GM19351 (cell line): ENCODE results near the gene TRRAP.

ENCODE experiments used
- ATAC-seq: cut with Tn5 transposase; IDR thresholded peaks from one replicate; pipeline ENCODE4 v1.9.1; 2021; ENCODE audit warnings: mild to moderate bottlenecking, moderate library complexity; ENCODE audit not compliant: unreplicated experiment

The TRRAP gene

DNA sequence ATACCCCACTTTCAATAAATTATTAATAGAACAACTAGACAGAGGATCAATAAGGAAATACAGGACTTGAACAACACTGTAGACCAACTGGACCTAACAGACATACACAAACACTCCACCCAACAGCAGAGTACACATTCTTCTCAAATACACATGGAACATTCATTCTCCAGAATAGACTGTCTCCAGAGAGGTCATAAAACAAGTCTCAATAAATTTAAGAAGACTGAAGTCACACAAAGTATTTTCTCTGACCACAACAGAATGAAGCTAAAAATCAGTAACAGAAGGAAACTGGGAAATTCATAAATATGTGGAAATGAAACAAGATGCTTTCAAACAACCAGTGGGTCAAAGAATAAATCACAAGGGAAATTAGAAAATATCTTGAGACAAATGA lies 145.7 kb downstream of the TRRAP start:
- ATAC-seq, result no peak

DNA sequence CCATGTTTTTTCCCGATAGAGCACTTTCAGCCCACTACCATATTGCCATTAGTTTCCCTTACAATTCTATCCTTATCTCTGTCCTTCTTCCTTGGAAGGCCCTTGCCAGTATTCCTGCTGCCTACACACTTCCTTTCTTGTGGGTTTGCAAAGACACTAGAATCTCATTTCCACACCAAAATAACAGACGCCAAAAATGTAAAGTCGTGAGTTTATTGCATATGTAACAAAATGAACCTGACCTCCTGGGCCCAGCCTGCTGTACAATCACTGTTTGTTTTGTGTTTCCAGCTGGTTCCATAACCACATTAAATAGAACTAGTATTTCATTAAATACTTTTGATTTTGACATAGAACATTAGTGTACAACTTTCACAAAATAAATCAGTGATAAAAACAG lies 148.9 kb downstream of the TRRAP start:
- ATAC-seq, result no peak

DNA sequence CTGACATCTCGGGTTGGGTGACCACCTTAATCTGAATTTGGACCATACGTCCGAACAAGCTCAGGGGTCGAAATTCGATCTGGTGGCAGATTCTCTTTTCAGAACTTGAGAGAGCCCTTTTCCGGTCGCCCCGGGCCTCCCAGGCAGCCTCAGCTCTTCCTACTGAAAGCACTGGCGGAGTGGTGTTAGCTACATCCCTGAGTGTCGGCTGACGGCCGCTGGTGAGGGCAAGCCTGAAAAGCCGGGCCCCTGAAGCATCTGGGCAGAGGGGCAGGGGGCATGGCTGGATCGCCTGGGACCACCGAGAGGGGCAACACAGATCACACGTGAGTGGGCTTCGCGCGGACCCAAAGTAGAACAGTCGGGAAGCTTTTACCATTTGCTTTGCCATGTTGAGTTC lies 149.5 kb downstream of the TRRAP start:
- ATAC-seq, result no peak

DNA sequence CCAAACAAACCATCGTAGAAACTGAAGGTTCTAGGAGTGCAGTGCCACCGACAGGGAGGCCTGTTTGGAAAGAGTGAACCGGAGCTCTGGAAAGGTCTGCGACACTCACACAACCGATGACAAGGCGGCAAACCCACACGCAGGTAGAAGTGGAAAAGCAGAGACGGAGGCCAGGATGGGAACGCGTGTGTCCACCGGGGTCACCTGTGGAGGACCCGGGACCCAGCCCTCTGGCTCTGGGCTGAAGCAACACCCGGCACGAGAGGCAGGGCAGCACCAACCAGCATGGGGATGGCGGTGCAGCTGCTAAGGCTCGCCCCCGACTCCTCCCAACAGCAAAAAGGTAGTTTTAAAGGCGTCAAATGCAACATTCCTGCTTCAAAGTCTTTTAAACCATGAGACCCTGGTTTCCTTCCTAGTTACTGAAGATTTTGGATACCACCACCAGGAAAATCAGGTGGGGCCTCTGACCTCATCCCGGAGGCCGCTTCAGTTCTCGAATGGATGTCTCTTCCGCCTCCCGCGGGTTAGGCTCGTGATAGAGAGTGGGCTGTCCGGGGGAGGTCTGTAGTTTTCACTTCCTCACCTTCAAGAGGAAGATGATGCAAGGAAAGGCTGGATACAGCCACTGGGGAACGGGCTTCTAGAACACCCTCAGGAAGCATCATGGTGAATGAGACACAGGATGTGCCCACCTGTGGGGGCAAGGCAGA lies 150.1 kb downstream of the TRRAP start:
- no peak for ATAC-seq

DNA sequence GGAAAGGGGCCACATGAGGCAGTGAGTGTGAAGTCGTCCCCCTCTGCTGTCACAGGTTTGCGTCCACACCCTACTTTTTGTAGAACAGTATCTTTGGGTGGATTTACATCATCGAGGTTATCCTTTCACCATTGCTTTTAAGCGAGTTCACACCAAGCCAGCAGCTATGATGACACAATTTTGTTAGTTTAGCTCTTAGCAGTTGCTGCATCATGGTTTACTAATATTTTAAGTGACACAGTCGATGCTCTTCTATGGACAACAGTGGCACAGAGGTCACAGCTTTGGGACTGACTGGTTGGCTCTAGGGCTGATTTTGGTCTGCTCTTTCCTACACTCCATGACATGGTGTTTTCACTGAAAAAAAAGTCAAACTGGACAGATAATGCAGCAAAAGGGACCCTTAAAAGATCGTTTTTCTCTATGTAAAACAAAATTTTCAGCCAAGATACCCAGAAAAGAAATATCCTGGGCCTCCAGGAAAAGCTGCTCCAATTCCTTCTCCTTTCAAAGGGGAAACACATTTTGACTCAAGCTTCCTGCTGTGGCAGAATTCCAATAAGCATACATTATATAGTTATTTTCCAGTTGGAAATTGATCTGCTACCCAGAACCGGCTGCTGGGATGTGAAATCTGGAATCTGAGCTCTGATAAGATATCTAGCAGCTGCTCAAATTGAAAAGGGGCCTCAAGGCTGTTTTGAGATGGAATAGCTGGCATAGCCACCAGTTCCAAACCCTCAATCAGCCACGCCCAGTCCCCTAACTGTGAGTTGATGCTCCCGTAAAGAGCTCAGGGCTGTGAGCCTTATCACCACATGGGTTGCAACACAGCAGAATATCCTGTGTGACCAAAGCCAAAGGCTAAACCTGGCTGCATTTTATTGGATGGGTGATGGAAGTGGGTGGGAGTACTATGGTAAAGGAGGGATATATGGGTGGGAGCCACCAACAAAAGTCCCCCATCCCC lies 151.4 kb downstream of the TRRAP start:
- ATAC-seq, result no peak

DNA sequence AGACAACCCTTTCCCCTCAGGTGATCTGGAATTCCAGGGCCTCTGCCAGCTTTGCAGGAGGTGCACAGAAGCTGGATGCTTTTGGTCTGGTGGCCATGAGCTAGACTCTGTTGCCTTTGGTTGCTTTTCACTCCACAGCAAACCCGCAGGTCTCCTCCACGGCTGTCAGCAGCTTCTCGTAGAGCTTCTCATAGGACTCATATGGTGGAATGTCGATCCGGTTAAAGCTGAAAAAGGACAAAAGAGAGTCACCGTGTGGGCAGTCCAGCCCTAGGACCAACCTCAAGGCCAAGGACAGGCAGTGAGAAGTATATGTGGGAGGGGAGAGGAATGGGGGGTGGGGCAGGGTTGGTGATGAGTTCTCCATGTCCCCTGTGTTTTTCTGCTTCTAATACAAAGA lies 152.1 kb downstream of the TRRAP start:
- ATAC-seq, result no peak

DNA sequence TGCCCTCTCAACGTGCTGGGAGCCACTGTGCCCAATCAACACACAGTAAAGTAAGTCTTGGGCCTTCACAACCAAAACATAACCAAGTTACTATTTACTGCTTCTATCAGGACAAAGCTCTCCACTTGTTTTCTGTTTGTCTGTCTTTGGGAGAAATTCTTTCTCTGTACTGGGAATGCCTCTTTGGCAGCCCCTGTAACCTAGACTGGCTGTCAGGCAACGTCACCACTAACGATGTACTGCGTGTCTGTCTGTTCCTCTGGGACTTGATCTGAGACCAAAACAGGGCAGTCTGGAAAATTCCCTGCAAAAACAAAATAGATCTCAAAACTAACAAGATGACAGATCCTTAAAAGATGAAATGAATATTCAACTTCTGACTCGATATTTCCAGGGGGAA lies 152.6 kb downstream of the TRRAP start:
- ATAC-seq, result no peak

DNA sequence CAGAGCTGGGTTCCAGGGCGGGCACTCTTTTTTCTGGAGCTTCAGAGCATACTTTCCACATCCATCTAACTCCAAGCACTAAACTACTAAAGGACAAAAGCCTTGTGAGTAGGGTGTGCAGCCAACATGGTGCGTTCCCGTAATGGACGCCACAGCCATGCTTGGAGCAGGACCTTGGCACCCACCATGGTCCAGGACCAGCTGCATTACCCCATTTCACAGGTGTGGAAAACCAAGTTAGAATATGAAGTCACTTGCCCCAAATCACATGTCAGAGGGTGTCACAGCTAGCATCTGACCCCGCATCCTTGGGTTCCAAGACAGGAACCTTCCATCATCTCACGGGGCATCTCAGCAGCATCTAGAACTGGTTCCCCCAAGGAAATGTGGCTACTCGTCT lies 153.2 kb downstream of the TRRAP start:
- no peak for ATAC-seq

DNA sequence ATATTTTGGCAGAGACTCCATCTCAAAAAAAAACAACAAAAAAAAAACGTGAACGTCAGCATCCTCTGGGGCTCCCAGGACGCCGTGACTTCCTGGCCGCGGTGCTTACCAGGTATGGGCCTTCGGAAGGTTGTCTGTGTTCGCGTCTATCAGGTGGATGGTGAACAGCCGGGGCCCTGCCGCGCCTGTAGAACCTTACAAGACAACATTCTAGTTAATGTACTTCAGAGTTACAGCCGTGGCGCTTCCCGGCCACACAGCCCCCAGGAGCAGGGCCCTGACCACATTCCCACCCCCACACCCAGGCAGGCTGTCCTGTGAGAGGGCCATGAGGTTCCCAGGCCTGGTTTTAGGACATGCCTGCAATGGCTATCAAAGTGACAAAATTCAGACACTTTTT lies 154.6 kb downstream of the TRRAP start:
- ATAC-seq, result no peak

DNA sequence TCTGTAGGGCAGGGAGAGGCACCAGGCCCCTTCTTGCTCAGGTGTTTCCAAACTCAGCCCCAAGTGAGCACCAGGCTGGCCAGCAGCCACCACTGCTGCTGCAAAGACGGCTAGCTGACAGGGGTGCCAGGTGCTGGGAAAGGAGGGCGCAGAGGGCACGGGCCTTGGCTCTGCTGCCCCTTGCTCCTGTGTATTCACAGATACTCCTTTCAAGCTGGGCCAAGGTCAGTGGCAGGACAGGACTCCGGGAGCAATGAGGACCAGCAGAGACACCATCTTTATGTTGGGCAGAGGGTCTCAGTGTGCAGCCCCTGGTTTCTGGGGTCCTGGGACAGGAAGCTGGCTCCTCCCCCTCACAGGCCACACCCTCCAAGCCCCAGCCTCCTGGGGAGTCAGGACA lies 155.4 kb downstream of the TRRAP start:
- ATAC-seq, result no peak

DNA sequence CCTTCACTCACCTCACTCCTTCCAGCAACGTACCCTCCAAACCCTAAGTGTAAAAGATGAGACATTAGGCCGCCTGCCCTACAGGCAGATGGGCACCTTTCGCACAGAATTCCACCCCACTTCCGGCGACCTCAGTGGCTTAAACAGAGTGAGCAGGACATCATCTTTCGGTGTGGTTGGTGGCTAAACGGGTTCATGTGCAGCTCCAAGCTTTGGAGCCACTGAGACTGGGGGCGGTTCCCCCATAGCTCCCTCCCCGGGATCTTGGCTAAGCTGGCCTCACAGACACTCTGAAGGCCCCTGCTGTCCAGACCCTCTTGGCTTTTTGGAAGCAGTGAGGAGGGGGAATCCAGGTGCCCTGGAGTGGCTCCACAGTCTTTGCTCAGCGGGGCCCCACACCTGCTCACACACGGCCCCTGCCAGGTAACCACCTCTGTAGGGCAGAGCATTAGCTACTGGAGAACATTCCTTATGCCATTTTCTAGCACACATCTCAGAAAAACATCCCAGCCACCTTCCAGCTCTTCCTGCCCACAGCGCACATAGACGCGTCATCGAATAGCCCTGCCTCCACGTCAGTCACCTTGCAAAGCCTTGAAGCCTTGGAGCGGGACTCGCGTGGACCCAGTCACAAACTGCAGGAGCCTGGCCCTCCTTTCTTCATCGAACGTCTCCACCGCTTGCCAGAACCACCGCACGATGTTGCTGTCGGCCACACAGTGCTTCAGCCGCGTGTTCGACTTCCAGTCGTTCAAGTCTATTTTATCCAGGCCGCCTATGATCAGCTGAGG lies 156.8 kb downstream of the TRRAP start:
- no peak for ATAC-seq

DNA sequence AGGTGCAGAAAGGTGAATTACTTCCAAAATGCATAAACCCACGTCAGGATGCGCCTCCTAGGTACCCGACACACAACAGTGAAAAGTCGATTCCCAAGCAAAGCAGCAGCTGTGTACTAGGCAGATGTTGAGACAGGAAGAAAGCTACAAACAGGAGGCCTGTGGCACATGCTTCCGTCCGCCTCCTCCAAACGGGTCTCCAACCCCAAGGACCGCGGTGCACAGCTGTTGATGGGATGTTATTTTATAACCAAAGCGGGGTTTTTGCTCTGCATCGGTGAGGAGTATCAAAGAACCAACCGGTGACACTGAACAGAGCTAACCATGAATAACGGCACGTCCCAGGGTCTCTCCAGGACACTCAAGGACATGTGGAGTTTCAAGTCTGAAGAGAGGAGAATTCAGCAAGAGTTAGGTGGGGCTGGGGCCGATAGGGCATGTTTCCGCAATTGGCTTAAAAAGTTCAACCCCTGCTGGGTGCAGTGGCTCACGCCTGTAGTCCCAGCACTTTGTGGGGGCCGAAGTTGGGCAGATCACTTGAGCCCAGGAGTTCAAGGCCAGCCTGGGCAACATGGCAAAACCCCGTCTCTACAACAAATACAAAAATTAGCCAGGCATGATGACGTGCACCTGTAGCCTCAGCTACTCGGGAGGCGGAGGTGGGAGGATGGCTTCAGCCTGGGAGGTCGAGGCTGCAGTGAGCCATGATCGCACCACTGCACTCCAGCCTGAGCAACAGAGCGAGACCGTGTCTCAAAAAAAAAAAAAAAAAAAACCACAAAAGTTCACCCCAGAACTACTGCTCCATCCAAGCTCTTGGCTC lies 157.6 kb downstream of the TRRAP start:
- no peak for ATAC-seq

DNA sequence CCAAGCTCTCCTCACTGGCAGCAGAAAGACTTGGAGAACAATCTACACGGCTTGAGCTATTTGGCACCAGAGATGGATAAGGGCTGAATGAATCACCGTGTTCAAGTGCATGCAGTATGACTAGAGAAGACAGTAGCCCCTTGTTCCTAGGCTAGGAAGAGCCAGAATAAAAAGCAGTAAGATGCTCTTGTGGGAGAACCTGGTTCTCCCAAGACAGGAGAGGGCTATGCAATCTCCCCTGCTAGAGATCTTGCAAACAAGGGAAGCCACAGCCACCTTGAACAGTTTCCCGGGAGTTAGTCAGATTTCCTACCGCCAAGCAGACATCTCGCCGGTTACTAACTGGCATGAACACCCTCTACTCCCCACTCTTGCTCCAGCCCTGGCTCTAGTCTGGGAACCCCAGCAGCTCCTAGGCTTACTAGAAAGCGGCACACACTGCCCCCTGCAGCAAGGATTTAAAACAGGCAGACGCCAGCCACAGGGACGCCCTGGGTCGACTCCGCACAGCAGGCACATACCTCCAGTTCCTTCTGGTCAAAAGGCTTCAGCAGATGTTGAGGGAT lies 158.3 kb downstream of the TRRAP start:
- ATAC-seq, result no peak

DNA sequence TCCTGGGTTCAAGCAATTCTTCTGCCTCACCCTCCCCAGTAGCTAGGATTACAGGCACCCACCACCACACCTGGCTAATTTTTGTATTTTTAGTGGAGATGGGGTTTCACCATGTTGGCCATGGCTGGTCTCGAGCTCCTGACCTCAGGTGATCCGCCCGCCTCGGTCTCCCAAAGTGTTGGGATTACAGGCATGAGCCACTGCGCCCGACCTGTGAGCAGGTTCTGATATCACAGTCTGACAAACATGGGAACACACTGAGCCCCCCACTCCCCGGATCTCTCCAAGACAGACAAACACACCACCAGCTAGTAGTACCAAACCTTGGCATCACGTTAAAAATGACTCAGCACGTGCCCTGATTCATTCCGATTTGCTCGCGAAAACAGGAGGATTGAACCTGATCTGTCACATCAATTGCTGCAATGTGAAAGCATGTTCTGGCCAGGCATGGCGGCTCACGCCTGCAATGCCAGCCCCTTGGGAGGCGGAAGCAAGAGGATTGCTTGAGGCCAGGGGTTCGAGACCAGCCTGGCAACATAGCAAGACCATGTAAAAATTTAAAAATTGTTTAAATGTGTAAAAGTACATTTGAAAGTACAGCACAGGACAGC lies 159.1 kb downstream of the TRRAP start:
- no peak for ATAC-seq

DNA sequence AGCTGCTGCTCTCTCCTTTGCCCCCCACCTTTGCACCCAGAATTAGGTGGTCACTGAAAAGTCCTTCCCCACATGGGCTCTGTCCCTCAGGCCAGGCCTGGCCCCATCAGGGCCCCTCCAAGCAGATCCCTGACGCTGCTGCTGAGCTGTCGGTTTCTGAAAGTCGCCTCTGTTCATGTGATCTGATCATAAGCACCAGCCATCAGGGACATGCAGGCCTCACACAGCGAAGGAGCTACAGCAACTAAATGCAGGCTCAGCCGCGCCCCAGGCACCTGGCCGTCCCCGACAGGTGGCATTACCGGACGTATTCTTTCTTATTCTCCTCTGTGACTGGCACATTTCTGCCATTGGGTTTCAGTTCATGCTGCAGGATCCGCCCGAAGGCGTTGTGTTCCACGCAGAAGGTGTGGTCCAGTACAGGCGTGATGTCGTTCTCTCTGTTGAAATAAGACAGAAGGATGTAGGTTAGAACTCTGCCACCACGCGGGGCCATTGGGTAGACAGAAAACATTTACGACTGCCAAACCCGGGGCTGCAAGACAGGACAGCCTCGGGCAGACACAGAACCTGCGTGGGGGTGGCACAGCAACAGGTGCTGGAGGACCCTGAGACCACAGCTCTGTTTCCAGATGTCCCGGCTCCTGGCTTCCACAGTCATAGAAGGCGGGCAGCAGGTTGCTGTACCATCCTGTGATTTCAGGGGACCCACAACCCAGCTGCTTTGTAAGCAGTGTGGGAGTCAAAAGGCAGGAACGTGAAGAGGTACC lies 159.9 kb downstream of the TRRAP start:
- ATAC-seq, result no peak

DNA sequence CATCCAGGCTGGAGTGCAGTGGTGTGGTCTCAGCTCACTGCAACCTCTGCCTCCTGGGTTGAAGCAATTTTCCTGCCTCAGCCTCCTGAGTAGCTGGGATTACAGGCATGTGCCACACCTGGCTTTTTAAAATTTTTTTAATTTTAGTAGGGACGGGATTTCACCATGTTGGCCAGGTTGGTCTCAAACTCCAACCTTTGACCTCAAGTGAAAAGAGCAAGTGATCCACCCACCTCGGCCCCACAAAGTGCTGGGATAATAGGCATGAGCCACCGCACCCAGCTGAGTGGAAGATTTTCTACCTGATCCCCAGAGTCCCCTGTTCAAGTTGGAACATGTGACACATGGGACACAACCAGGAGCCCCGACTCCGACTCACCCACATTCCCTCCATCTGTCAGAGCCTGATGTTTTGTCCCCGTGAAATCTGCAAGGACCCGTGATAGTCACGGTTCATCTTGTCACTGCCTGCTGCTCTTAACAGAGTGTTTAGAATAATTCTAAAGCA lies 161.1 kb downstream of the TRRAP start:
- ATAC-seq, result no peak

DNA sequence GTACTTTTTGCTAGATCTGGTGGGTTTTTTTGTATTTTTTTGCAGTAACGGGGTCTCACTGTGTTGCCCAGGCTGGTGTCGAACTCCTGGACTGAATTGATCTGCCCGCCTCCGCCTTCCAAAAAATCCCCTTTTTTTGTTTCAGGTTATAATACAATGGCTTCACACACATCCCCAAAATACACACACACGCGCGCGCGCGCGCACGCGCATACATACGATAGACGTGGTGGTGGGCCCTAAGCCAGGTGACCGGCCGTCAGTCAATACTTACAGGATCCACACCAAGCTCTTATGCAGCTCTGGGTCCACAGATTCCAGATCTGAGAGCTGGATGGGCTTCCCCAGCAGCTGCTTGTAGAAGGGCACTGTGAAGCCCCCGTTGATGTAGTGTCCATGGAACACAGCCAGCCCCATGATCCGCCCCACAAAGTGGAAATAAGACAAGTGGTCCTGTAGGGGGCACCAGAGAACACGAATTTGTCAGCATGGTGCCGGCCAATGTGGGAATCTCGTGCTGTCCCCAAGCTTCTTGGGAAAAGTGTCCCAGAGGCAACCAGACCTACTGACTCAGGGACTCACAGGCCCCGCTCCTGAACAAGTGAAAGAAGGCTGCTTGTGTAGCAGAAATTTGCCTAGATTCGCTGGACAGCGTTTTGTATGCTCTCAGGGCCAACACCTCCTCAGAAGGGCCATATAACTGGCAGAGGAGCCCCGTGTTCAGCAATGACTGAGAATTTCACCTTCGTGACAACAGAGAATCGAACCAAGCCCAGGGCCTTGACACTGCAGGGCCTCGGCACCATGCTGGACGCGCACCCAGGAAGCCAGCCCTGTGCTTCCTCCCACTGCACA lies 162.0 kb downstream of the TRRAP start:
- ATAC-seq, result no peak

DNA sequence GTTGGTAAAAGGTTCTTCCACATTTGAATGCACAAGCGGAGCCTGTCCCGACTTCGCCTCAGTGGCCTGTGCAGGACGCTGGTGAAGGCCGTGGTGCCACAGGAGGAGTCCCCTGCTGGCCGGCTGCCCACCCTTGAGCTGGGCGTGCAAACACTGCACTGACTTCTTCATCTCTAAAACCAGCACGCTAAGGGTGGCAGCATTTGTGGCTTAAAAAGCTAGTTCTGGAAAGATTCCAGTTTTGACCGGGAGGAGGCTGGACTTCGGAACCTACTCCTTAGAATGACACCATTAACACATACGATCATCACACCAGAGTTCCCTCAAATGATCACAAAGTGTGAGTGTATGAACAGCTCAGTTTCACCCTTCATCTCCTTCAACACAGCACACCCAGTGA lies 163.2 kb downstream of the TRRAP start:
- no peak for ATAC-seq
